Thoracic aorta (tissue), 2 donors: ENCODE results near the gene ABCB9. TPM values are rescaled to one million over a fixed set of nuclear protein-coding genes. Genes with fewer than 3 reads are reported as not detected.
"Not testable (repeated sequence)": the region's sequence is repeated elsewhere in the genome, so short reads cannot be mapped to it uniquely, and the experiment has no call there.

Source experiments
- ATAC-seq: fragments of 150-250 bp; one replicate; pipeline ENCODE4 v1.8.0; 2017; ENCODE audit warnings: low read depth; ENCODE audit not compliant: insufficient number of reproducible peaks, low FRiP score
- DNase-seq: peaks from one replicate; pipeline ENCODE4 v3.0.0-alpha.2; 2020; ENCODE audit warnings: low spot score
- H3K27ac ChIP-seq, 2 donors: fragments of 200-600 bp; sonication (generic); 1 replicate in 1 of 2; 2 replicates in 1 of 2; pipeline ENCODE4 v1.5.1; 2016; ENCODE audit warnings: mild to moderate bottlenecking in 2 of 2, moderate library complexity in 2 of 2
- H3K27me3 ChIP-seq: fragments of 200-600 bp; sonication (generic); replicated peaks from 2 replicates; pipeline ENCODE4 v1.6.0; 2016; ENCODE audit warnings: mild to moderate bottlenecking; ENCODE audit not compliant: insufficient read depth
- H3K36me3 ChIP-seq: fragments of 200-600 bp; sonication (generic); one replicate; pipeline ENCODE4 v1.5.1; 2016
- H3K4me1 ChIP-seq, 2 donors: fragments of 200-600 bp; sonication (generic); 1 replicate in 1 of 2; 2 replicates in 1 of 2; pipeline versions ENCODE4 v1.5.1 to v1.6.0; 2016; ENCODE audit warnings: low read depth in 2 of 2, mild to moderate bottlenecking in 1 of 2; ENCODE audit not compliant: control insufficient read depth in 1 of 2
- H3K4me3 ChIP-seq: fragments of 200-600 bp; sonication (generic); 2 replicates; pipeline ENCODE4 v1.5.1; 2016; ENCODE audit warnings: mild to moderate bottlenecking
- H3K9me3 ChIP-seq: fragments of 200-600 bp; sonication (generic); 2 replicates; pipeline ENCODE4 v1.5.1; 2016
- total RNA-seq, 2 donors: library from RNA; depleted of rRNA; stranded (reverse); fragments of >200 nt; gene quantifications; one replicate each; pipeline versions ENCODE4 v1.1.0 to v1.2.3, GENCODE V29; 2016
- TF ChIP-seq, protein P1 (sequence below): fragments of 200-600 bp; sonication (generic); IDR thresholded peaks from one replicate; pipeline ENCODE4 v1.5.1; 2019; ENCODE audit warnings: antibody characterized with exemption

The ABCB9 gene
- 1 to 10 TPM; 6.3 to 7.0 TPM for total RNA-seq

GRCh38 chr12:122965851-122966742 is at the start of gene ABCB9:
ABCB9 (minus strand) TSS chr12:122966463; CDS start chr12:122960235, 6,228 bp downstream.
- H3K4me1 ChIP-seq, result peaks cover 21 to 28% of the 10 kb centered on the region in 2 donors
- DNase-seq (peak; percentile 79), ATAC-seq (peak; percentile 47)
- no peaks in the 10 kb centered on the region for H3K9me3 ChIP-seq
- H3K27ac ChIP-seq, result peak within 1 kb of the TSS in 1 of 2 donors; percentile 30
- TF ChIP-seq, protein P1, sequence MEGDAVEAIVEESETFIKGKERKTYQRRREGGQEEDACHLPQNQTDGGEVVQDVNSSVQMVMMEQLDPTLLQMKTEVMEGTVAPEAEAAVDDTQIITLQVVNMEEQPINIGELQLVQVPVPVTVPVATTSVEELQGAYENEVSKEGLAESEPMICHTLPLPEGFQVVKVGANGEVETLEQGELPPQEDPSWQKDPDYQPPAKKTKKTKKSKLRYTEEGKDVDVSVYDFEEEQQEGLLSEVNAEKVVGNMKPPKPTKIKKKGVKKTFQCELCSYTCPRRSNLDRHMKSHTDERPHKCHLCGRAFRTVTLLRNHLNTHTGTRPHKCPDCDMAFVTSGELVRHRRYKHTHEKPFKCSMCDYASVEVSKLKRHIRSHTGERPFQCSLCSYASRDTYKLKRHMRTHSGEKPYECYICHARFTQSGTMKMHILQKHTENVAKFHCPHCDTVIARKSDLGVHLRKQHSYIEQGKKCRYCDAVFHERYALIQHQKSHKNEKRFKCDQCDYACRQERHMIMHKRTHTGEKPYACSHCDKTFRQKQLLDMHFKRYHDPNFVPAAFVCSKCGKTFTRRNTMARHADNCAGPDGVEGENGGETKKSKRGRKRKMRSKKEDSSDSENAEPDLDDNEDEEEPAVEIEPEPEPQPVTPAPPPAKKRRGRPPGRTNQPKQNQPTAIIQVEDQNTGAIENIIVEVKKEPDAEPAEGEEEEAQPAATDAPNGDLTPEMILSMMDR, result no peak
- no peaks in the 10 kb centered on the region for H3K36me3 ChIP-seq
- peak within 1 kb of the TSS; percentile 90 for H3K4me3 ChIP-seq
- no peaks in the 10 kb centered on the region for H3K27me3 ChIP-seq

DNA sequence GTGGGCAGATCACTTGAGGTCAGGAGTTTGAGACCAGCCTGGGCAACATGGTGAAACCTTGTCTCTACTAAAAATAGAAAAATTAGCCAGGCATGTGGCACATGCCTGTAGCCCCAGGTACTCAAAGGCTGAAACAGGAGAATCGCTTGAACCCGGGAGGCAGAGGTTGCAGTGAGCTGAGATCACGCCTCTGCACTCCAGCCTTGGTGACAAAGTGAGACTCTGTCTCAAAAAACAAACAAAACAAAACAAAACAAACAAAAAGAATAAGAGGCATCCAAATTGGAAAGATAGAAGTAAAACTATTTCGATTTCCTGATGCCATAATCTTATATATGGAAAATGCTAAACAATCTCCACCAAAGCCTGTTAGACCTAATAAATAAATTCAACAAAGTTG is 48.2 kb upstream of the ABCB9 start:
- not testable (repeated sequence) for H3K36me3 ChIP-seq, H3K4me3 ChIP-seq, H3K27ac ChIP-seq, H3K9me3 ChIP-seq, H3K27me3 ChIP-seq, ATAC-seq, DNase-seq, H3K4me1 ChIP-seq

DNA sequence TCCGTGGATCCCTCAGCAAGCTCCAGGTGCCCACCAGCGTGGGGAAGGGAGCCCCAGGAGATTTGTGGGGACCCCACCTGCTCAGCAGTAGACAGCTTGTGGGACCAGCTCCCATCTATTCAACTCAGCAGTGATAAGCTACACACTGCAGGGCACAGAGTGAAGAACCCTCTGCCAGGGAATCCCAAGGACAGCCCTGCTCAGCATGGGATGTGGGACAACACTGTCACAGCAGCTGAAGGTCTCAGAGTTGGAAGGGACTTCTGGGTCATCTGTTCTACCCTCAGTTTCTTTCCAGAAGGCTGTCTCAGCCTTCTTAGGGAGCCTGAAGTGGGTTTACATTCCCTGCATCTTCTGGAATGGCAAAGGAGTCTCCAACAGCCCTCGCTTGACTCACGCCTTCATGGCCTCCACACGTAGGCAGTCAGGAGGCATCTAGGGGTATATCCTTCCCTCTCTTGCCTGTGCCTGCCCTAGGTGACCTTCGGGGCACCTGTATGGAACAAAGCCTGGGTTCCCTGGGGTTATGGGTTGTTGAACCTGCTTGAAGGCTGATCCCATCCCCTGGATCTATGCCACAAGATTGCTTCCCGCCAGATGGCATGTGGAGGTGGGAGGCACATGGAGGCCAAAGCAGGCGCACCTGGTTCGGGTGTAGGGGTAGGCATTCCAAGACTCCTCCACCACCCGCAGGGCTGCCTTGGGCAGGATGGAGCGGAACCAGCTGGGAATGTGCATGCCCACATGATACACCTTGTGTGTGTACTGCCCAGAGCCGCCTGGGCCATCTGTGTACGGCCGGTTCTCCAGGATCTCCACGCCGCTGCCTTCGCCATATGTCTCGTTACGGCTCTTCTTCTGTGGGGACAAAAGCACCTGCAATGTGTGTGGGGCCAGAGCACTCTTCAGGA is 47.2 kb upstream of the ABCB9 start:
- no peaks in the 10 kb centered on the region for H3K36me3 ChIP-seq
- TF ChIP-seq, protein P1, result no peak
- DNase-seq (no peak), ATAC-seq (no peak)
- H3K27me3 ChIP-seq, result no peaks in the 10 kb centered on the region
- H3K9me3 ChIP-seq, result no peaks in the 10 kb centered on the region
- no peak overlapping the region for H3K27ac ChIP-seq
- H3K4me3 ChIP-seq, result no peak overlapping the region
- H3K4me1 ChIP-seq, result no peaks in the 10 kb centered on the region

GRCh38 chr12:123011701-123012100 is 45.4 kb upstream of the ABCB9 start:
- H3K27ac ChIP-seq, result no peak overlapping the region
- ATAC-seq (no peak), DNase-seq (no peak)
- H3K4me1 ChIP-seq, result no peaks in the 10 kb centered on the region
- TF ChIP-seq, protein P1, result no peak
- H3K4me3 ChIP-seq, result no peak overlapping the region
- H3K9me3 ChIP-seq, result no peaks in the 10 kb centered on the region
- H3K27me3 ChIP-seq, result no peaks in the 10 kb centered on the region
- H3K36me3 ChIP-seq, result no peaks in the 10 kb centered on the region

DNA sequence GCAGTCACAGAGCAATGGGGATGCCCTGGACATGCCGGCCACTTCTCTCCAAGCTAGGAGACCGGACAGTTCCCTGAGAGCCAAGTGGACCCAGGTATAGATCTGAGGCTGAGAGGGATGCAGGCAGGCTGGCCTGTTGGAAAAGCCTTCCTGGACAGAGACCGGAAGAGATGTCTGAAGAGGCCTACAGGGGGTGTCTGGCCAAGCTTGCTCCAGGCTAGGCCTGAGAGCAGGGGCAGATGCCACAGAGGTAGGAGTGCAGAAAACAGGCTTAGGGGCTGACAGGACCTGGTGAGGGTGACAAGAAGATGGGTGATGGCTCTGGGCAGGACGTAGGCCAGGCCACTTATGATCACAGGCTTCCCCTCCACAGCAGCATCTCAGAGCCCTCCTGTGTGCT is 44.4 kb upstream of the ABCB9 start:
- H3K4me1 ChIP-seq, result no peaks in the 10 kb centered on the region
- no peak for DNase-seq
- H3K9me3 ChIP-seq, result no peaks in the 10 kb centered on the region
- no peaks in the 10 kb centered on the region for H3K27me3 ChIP-seq
- ATAC-seq, result no peak
- no peak overlapping the region for H3K4me3 ChIP-seq
- no peak overlapping the region for H3K27ac ChIP-seq
- H3K36me3 ChIP-seq, result no peaks in the 10 kb centered on the region
- TF ChIP-seq, protein P1, result no peak
